Suprapubic skin (tissue), 4 donors: ENCODE data around the gene ECE2.

Source experiments
- POLR2A ChIP-seq, 2 donors: fragments of 450-650 bp; IDR thresholded peaks; one replicate each; pipeline ENCODE4 v1.6.1; 2017; ENCODE audit warnings: antibody characterized with exemption in 2 of 2, mild to moderate bottlenecking in 2 of 2, moderate library complexity in 2 of 2
- POLR2AphosphoS5 ChIP-seq, 3 donors: sonication (generic); formaldehyde crosslinking; IDR thresholded peaks; one replicate each; pipeline ENCODE4 v1.6.1; 2017; ENCODE audit warnings: antibody characterized with exemption in 3 of 3
- TF ChIP-seq, protein P1 (sequence below), 2 donors: fragments of 200-600 bp in 1 of 2; fragments of 450-650 bp in 1 of 2; sonication (generic) in 1 of 2; IDR thresholded peaks; one replicate each; pipeline ENCODE4 v1.5.1; 2016 to 2019; ENCODE audit warnings: antibody characterized with exemption in 2 of 2, mild to moderate bottlenecking in 1 of 2, moderate library complexity in 1 of 2

DNA sequence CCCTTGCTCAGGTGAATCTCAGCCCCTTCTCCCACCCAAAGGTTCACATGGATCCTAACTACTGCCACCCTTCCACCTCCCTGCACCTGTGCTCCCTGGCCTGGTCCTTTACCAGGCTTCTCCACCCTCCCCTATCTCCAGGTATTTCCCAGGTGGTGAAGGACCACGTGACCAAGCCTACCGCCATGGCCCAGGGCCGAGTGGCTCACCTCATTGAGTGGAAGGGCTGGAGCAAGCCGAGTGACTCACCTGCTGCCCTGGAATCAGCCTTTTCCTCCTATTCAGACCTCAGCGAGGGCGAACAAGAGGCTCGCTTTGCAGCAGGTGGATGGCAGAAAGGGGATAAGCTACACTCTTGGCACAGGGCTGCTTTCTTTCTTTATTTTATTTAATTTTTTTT lies 66.1 kb downstream of the ECE2 start:
- TF ChIP-seq, protein P1, sequence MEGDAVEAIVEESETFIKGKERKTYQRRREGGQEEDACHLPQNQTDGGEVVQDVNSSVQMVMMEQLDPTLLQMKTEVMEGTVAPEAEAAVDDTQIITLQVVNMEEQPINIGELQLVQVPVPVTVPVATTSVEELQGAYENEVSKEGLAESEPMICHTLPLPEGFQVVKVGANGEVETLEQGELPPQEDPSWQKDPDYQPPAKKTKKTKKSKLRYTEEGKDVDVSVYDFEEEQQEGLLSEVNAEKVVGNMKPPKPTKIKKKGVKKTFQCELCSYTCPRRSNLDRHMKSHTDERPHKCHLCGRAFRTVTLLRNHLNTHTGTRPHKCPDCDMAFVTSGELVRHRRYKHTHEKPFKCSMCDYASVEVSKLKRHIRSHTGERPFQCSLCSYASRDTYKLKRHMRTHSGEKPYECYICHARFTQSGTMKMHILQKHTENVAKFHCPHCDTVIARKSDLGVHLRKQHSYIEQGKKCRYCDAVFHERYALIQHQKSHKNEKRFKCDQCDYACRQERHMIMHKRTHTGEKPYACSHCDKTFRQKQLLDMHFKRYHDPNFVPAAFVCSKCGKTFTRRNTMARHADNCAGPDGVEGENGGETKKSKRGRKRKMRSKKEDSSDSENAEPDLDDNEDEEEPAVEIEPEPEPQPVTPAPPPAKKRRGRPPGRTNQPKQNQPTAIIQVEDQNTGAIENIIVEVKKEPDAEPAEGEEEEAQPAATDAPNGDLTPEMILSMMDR (IDR thresholded peaks at IDR 0.05) = no peak
- TF ChIP-seq POLR2AphosphoS5 (IDR thresholded peaks at IDR 0.05) (no peak), POLR2A (IDR thresholded peaks at IDR 0.05) (no peak)
